GM19468 (cell line): ENCODE measurements around the gene ZFAND6.

Experiments used
- ATAC-seq: cut with Tn5 transposase; IDR thresholded peaks from one replicate; pipeline ENCODE4 v1.9.1; 2021; ENCODE audit warnings: mild to moderate bottlenecking, moderate library complexity, moderate number of reproducible peaks; ENCODE audit not compliant: unreplicated experiment; ENCODE audit errors: extremely low read depth

ZFAND6 gene

DNA sequence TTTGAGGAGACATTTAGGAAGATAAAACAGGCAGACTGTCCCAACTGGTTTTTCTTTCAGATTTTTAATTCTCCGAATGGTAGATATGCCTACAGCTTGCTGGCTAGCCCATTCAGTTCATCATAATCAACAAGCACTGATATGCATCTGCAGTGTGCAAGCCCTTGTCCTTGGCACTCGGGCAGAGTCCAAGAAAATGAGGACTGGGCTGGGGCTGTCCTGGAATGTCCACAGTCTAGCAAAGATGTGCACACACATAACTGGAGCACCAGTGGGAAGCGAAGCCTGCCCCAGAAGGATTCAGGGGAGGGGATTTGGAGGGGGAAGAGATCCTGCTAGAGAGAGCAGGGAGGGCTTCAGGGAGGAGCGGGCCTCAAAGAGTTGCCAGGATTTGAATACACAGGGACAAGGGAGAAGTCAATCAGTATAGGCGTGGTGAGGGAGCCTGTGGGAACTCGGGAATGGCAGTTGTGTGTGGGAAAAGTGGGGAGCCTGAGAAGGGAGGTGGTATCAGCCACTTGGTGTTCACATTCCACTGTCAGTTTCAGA is 102.1 kb downstream of the ZFAND6 start:
- ATAC-seq = no peak

DNA sequence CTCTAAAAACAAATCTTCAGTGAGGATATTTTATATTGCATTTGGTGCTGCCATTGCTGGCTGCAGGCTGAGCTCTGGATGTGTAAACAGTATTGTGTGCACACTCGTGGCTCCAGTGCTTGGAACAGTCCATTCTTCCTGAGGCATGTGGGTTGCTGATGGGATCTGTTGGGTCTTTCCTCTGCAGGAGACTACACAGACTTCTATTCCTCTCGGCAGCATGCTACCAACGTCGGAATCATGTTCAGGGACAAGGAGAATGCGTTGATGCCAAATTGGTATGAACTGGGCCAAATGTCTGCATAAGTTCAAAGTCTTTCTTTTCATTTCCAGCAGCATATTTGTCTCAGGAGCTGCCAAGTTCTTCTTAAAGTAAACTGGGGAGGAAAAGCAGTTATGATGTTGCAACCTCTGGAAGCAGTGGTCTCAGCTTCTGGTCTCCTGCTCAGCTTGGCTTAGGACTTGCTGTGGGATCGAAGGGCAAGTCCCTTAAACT is 102.6 kb downstream of the ZFAND6 start:
- no peak for ATAC-seq

- no peak for ATAC-seq
Measured at GRCh38 chr15:80163217-80163616, 103.7 kb downstream of the ZFAND6 start.

GRCh38 chr15:80163897-80164296 is 104.4 kb downstream of the ZFAND6 start:
- no peak for ATAC-seq

- ATAC-seq = no peak
Measured at GRCh38 chr15:80167936-80168335, 108.5 kb downstream of the ZFAND6 start.

GRCh38 chr15:80168421-80168820 is 108.9 kb downstream of the ZFAND6 start:
- no peak for ATAC-seq

DNA sequence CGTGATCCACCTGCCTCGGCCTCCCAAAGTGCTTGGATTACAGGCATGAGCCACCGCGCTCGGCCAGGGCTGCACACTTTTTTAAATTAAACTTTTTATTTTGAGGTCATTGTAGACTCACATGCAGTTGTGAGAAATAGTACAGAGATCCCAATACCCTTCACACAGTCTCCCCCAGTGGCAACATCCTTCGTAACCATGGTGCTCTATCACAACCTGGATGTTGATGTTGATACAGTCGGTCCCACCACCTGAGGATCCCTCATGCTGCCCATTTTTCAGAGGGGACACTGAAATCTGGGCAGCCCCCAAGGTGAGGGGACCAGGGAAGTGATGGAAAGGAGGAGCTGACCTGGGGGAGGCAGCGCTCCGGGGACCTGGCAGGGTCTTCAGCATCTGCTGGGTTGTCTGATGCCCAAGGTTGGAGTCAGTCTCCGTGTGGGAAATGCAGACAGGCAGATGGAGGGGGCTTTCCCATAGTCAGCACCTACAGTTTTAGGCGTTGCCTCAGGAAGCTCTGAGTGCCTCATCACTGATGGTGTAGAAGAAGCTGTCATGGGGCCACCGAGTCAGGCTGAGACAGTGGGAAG is 110.4 kb downstream of the ZFAND6 start:
- no peak for ATAC-seq

DNA sequence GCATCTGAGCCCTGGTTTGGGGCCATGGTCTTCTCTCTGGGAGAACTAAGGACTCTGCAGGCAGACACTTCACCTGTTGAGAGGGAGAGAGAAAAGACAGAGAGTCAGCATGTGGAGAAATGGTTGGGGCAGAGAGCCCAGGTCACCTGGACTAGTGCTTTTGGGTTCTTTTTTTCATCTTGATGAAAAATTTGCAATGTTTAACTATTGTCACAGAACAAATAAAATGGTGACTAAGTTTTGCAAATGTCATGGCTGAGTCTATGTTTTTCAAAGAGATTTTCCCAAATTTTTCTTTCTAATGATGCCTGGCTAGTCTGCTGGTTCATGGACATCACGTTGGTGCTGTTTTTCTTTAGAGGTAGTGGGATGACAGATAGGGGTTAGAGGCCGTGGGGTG is 111.1 kb downstream of the ZFAND6 start:
- ATAC-seq = no peak

DNA sequence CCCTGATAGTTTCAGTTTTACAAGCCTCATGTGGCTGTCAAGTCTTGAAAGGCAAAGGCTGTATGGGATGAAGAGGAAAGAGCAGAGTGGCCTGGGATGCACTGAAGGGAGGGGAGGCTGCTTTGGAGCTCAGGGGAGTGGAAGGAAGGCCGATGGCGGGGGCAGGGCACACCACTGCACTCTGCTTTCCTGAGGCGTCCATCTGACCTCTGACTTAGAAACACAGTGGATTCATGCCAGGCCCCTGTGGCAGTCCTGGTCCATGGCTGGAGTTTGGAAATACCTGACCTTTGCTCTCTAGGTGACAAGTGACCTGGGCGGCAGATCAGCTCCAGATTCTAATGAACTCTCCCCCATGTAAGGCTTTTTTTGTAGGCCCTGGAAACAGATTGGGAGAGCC is 112.3 kb downstream of the ZFAND6 start:
- no peak for ATAC-seq

GRCh38 chr15:80172401-80172800 is 112.9 kb downstream of the ZFAND6 start:
- ATAC-seq = no peak

GRCh38 chr15:80173022-80173759 is 113.7 kb downstream of the ZFAND6 start:
- ATAC-seq = no peak

DNA sequence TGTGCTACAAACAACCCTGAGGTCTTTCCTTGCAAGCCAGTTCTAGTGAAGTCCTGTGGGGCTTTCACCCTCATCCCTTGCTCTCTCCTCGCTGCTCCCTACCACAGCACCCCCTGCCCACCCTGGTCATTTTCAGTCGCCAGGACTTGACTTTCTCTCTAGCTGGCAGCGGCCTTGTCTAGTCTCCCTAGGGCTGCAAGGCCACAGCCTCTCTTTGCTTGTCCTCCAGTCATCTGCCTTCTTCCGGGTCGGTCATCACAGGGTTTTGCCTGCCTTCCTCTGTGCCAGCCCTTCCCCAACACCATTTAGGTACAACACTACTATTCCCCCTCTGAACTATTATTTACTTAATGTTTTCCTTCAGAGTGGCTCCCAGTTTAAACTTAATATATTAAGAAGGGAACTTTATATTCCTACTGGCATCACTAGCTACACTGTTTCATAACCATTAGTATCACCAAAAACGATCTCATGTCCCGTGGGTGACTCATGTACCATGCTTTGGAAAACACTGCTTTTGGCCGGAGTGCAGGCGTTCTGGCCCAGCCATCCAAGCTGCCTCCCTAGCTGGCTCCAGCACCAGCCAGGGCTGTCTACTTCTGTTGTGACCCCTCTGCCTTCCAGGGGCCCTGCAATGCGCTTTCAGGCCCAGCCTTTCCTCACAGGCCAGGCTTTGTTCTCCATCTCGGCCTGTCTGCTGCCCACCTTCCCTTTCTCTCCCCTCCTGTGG is 114.7 kb downstream of the ZFAND6 start:
- ATAC-seq = no peak

- no peak for ATAC-seq
Measured at GRCh38 chr15:80175436-80175835, 116.0 kb downstream of the ZFAND6 start.

GRCh38 chr15:80176443-80176842 is 117.0 kb downstream of the ZFAND6 start:
- ATAC-seq = no peak

GRCh38 chr15:80177156-80177555 is 117.7 kb downstream of the ZFAND6 start:
- ATAC-seq = no peak

GRCh38 chr15:80179025-80179759 is 119.7 kb downstream of the ZFAND6 start:
- no peak for ATAC-seq

DNA sequence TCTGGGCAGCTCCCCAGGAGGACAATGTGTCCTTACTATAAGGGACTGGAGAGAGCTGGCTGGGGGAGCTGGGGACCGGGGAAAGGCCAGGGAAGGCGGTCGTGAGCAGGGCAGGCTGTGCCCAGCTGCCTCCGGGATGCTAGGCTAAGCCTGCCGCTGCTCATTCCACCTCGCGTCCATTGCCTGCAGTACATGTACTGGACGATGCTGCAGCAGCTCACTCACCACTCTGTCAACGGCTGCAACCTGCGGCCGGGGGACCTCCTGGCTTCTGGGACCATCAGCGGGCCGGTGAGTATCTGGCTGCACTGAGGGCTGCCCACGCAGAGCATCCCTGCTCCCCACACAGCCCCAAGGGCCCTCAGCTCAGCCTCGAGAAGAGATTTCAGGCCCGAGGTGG is 120.5 kb downstream of the ZFAND6 start:
- ATAC-seq = no peak

DNA sequence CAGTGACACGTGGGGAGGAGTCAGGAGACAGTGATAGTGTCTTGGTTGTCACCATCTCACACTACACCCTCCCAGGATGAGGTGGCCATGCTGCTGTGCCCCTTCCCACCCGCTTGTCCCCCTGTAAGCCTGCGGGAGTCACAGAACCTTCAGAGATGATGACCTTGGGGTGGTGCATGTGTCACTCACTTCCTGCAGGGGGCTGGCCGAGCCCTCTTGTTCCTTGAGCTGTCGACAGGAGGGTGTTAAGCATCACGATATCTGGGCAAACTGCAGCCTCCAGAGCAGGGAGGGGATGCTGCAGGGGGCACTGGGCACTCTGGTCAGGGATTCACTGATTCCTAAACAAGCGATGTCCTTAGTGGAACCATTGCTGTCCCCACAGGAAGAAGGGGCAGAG is 121.0 kb downstream of the ZFAND6 start:
- ATAC-seq = no peak

- ATAC-seq = no peak
Measured at GRCh38 chr15:80180986-80181385, 121.5 kb downstream of the ZFAND6 start.

GRCh38 chr15:80182611-80183261 is 123.3 kb downstream of the ZFAND6 start:
- ATAC-seq = no peak
